Mesendoderm (in vitro differentiated cells): Measurements from ENCODE around the gene TNPO3.

Experiments
- DNase-seq: peaks from one replicate; pipeline ENCODE4 v3.0.0; 2013
- H2AK5ac ChIP-seq: 2 replicates; pipeline ENCODE4 v1.6.1; 2013; ENCODE audit warnings: low read length, inconsistent platforms
- H2BK120ac ChIP-seq: 2 replicates; pipeline ENCODE4 v1.6.1; 2013; ENCODE audit warnings: low read depth, mild to moderate bottlenecking, low read length, moderate library complexity, mixed read lengths
- H2BK15ac ChIP-seq: replicated peaks from 2 replicates; pipeline ENCODE4 v1.6.1; 2013; ENCODE audit warnings: low read depth, mild to moderate bottlenecking, moderate library complexity
- H2BK5ac ChIP-seq: 2 replicates; pipeline ENCODE4 v1.6.1; 2013; ENCODE audit warnings: low read length, inconsistent platforms
- H3K18ac ChIP-seq: 2 replicates; pipeline ENCODE4 v1.6.1; 2013; ENCODE audit warnings: mild to moderate bottlenecking, low read length, mixed read lengths
- H3K23ac ChIP-seq: one replicate; pipeline ENCODE4 v1.6.1; 2013; ENCODE audit warnings: low read length
- H3K27ac ChIP-seq: 2 replicates; pipeline ENCODE4 v1.5.1; 2013; ENCODE audit warnings: low read depth, mild to moderate bottlenecking, inconsistent platforms, low read length, moderate library complexity
- H3K27me3 ChIP-seq: 2 replicates; pipeline ENCODE4 v1.6.1; 2013; ENCODE audit warnings: low read length, control low read depth, mild to moderate bottlenecking, inconsistent platforms; ENCODE audit not compliant: insufficient read depth, poor library complexity
- H3K36me3 ChIP-seq: 2 replicates; pipeline ENCODE4 v1.6.1; 2013; ENCODE audit warnings: low read length, inconsistent platforms; ENCODE audit not compliant: control insufficient read depth, insufficient read depth
- H3K4ac ChIP-seq: one replicate; pipeline ENCODE4 v1.6.1; 2013; ENCODE audit warnings: low read depth, mild to moderate bottlenecking, low read length, moderate library complexity
- H3K4me1 ChIP-seq: 2 replicates; pipeline ENCODE4 v1.6.1; 2013; ENCODE audit warnings: low read depth, low read length, inconsistent platforms; ENCODE audit not compliant: control insufficient read depth
- H3K4me2 ChIP-seq: 2 replicates; pipeline ENCODE4 v1.6.1; 2013; ENCODE audit warnings: low read length
- H3K4me3 ChIP-seq: 2 replicates; pipeline ENCODE4 v1.5.1; 2013; ENCODE audit warnings: mild to moderate bottlenecking, low read length
- H3K56ac ChIP-seq: one replicate; pipeline ENCODE4 v1.6.1; 2013; ENCODE audit warnings: low read length
- H3K79me1 ChIP-seq: 2 replicates; pipeline ENCODE4 v1.6.1; 2013; ENCODE audit warnings: low read length, inconsistent platforms
- H3K79me2 ChIP-seq: 2 replicates; pipeline ENCODE4 v1.6.1; 2013; ENCODE audit warnings: mild to moderate bottlenecking, low read length; ENCODE audit not compliant: control insufficient read depth, insufficient read depth
- H3K9ac ChIP-seq: 2 replicates; pipeline ENCODE4 v1.6.1; 2013; ENCODE audit warnings: low read length, inconsistent platforms
- H4K5ac ChIP-seq: one replicate; pipeline ENCODE4 v1.6.1; 2013; ENCODE audit warnings: low read length
- H4K8ac ChIP-seq: one replicate; pipeline ENCODE4 v1.6.1; 2013; ENCODE audit warnings: low read depth, mild to moderate bottlenecking, control low read depth, low read length, moderate library complexity
- WGBS: extraction: QIAGEN DNeasy Blood & Tissue Kit; methylation state at CpG from one replicate; pipeline ENCODE4 v1.1.7; 2013; ENCODE audit warnings: low lambda C conversion rate, missing lambda C conversion rate; ENCODE audit not compliant: insufficient coverage; ENCODE audit errors: extremely low coverage; 5-methylcytosine and 5-hydroxymethylcytosine counted together

TNPO3 gene

DNA sequence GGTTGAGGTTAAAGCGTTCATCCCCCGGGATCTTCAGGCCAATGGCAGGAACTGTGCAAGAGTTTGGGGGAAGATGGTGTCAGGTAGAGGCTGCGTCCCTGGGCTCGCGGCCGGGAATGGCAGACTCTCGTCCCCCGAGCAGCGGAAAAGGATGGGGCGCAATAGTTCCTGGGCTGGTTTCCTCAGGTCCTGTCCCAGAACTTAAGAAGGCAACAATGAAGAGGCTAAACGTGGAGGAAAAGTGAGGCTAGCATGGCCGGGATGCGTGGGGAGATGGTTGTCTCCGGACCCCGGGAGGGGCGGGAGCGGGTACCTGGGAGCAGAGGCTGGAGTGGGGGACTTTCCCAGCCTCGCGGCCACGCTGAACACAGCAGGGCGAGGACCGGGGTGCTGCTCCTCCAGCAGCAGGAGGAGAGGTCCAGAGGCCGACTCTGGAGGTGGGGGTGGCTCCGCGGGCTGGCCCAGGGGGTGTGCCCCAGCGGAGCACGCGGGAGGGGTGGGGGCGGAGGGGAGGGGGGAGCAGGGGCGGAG is 116.3 kb downstream of the TNPO3 start:
- Histone ChIP-seq H4K5ac (no peak overlapping the region), H3K4ac (no peak overlapping the region), H2BK5ac (no peak overlapping the region), H2BK15ac (no peak overlapping the region), H3K4me1 (no peaks in the 10 kb centered on the region), H3K36me3 (no peaks in the 10 kb centered on the region), H4K8ac (no peak overlapping the region), H3K79me2 (no peaks in the 10 kb centered on the region), H3K18ac (no peak overlapping the region), H2BK120ac (no peak overlapping the region), H3K27me3 (peaks cover 19% of the 10 kb centered on the region), H3K79me1 (no peaks in the 10 kb centered on the region), H3K4me3 (peak overlapping the region; percentile 25), H3K4me2 (peak overlapping the region; percentile 71), H3K23ac (peak overlapping the region; percentile 80), H3K56ac (peak overlapping the region; percentile 15), H3K27ac (no peak overlapping the region), H2AK5ac (no peak overlapping the region), H3K9ac (peak overlapping the region; percentile 45)
- DNase-seq: no peak
- no CpG with 5 or more reads among the region's 30 CpGs for WGBS

DNA sequence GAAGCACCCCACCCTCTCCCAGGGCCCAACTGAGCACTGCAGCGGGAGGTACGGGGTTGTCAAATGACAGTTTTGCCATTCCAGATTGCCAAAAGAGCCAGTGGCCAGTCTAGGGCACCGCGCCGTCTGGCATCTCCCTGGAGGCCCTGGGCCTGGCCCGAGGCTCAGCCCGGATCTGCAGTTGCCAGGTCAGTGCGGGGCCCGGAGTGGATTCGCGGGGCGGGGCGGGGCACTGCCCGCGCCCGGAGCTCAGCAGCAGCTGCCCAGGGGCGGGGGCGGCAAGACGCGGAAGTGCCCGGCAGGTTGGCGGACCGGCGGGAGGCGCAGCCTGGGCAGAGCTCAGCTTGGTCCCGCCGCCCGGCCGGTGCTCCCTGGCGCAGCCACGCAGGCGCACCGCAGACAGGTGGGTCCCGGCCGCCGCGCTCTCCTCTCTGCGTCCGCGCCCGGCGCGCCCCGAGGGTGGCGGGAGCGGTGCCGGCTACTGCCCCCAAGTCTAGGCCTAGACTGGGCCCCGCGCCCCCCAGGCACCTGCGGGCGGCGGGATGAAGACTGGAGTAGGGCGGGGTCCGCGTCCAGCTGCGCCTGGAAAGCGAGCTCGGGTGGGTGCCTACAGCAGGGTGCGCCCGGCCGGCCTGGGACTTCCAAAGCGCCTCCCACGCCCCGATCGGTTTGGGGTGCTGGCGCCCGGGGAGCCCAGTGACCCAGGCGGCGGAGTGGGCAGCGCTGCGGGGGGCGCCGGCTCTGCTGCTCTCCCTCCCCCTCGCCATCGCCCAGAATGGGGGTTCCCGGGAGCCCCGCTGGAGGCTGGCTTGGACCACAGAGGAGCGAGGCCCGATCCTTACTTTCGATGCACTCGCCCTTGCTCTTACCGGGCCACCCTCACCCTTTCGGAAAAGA is 117.0 kb downstream of the TNPO3 start, which contains the start of gene IRF5:
IRF5 (plus strand) TSS at position 281 of the 897 bp plus-strand sequence. CDS start 4,155 bp downstream, outside the sequence.
- no peaks in the 10 kb centered on the region for H3K79me2 ChIP-seq
- no peaks in the 10 kb centered on the region for H3K79me1 ChIP-seq
- peak within 1 kb of the TSS; percentile 15 for H3K56ac ChIP-seq
- peak within 1 kb of the TSS; percentile 25 for H3K4me3 ChIP-seq
- no peaks in the 10 kb centered on the region for H3K36me3 ChIP-seq
- no peak within 1 kb of the TSS for H2BK5ac ChIP-seq
- no CpG with 5 or more reads among the region's 83 CpGs for WGBS
- no peak within 1 kb of the TSS for H2AK5ac ChIP-seq
- H3K9ac ChIP-seq: peak within 1 kb of the TSS; percentile 45
- no peak within 1 kb of the TSS for H2BK120ac ChIP-seq
- no peak for DNase-seq
- no peak within 1 kb of the TSS for H3K4ac ChIP-seq
- no peak within 1 kb of the TSS for H2BK15ac ChIP-seq
- H3K23ac ChIP-seq: peak within 1 kb of the TSS; percentile 80
- no peak within 1 kb of the TSS for H4K8ac ChIP-seq
- no peaks in the 10 kb centered on the region for H3K4me1 ChIP-seq
- H3K27ac ChIP-seq: no peak within 1 kb of the TSS
- H3K27me3 ChIP-seq: peaks cover 19% of the 10 kb centered on the region
- peak within 1 kb of the TSS; percentile 71 for H3K4me2 ChIP-seq
- H3K18ac ChIP-seq: no peak within 1 kb of the TSS
- H4K5ac ChIP-seq: no peak within 1 kb of the TSS

DNA sequence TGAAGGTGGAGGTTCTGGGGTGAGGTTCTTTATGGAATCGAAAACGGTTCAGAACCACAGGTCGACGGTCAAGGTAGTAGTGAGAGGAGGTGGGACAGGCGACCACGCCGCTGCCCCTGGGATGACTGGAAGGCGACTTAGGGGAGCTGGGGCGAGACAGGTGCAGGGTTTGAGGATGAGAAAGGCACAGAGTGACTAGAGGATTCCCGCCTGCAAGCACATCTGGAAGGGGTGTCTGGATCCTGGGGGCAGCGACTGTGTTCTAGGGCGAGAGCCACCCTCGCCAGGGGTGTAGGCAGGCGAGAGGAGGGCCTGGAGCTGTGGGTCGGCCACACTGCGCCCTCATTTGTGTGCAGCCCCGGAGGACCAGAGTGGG is 117.7 kb downstream of the TNPO3 start:
- H4K8ac ChIP-seq: no peak overlapping the region

DNA sequence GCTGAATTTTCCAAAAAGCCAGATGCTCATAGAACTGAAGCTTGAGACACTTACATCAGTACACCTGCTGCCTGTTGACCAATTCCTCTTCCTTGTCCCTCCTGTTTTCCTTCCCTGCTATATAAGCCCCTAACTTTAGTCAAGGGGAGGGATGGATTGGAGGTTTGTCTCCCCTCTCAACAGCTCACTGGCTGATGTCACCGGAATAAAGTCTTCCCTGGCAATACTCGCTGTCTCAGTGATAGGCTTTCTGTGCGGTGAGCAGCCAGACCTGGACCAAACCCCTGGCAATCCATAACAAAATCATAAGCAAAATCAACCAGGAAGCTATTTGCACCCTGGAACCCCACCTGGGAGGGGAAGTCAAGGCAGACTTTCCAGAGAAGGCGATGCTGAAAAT is 118.1 kb downstream of the TNPO3 start:
- H2BK15ac ChIP-seq: no peak overlapping the region
- H3K79me1 ChIP-seq: no peaks in the 10 kb centered on the region
- H4K8ac ChIP-seq: no peak overlapping the region
- no CpG with 5 or more reads among the region's 4 CpGs for WGBS
- H2AK5ac ChIP-seq: no peak overlapping the region
- H3K56ac ChIP-seq: no peak overlapping the region
- no peak overlapping the region for H3K4me2 ChIP-seq
- no peaks in the 10 kb centered on the region for H3K4me1 ChIP-seq
- H3K27me3 ChIP-seq: peaks cover 19% of the 10 kb centered on the region
- no peak overlapping the region for H3K23ac ChIP-seq
- H3K4me3 ChIP-seq: no peak overlapping the region
- H2BK5ac ChIP-seq: no peak overlapping the region
- H3K36me3 ChIP-seq: no peaks in the 10 kb centered on the region
- H3K18ac ChIP-seq: no peak overlapping the region
- no peaks in the 10 kb centered on the region for H3K79me2 ChIP-seq
- H3K27ac ChIP-seq: no peak overlapping the region
- no peak overlapping the region for H2BK120ac ChIP-seq
- no peak overlapping the region for H3K9ac ChIP-seq
- DNase-seq: no peak
- no peak overlapping the region for H3K4ac ChIP-seq
- no peak overlapping the region for H4K5ac ChIP-seq

More for the DNA sequence above, 117.7 kb downstream of the TNPO3 start:
- no peak overlapping the region for H3K56ac ChIP-seq
- H3K4me1 ChIP-seq: no peaks in the 10 kb centered on the region
- no peak overlapping the region for H2BK120ac ChIP-seq
- H3K27me3 ChIP-seq: peaks cover 19% of the 10 kb centered on the region
- no peak overlapping the region for H2BK5ac ChIP-seq
- H3K4me2 ChIP-seq: no peak overlapping the region
- H2BK15ac ChIP-seq: no peak overlapping the region
- no peak for DNase-seq
- no peak overlapping the region for H3K9ac ChIP-seq
- no peaks in the 10 kb centered on the region for H3K79me1 ChIP-seq
- H3K4ac ChIP-seq: no peak overlapping the region
- WGBS: no CpG with 5 or more reads among the region's 17 CpGs
- H3K27ac ChIP-seq: no peak overlapping the region
- no peak overlapping the region for H2AK5ac ChIP-seq
- no peak overlapping the region for H3K18ac ChIP-seq
- H3K79me2 ChIP-seq: no peaks in the 10 kb centered on the region
- H4K5ac ChIP-seq: no peak overlapping the region
- no peak overlapping the region for H3K23ac ChIP-seq
- H3K36me3 ChIP-seq: no peaks in the 10 kb centered on the region
- H3K4me3 ChIP-seq: no peak overlapping the region

DNA sequence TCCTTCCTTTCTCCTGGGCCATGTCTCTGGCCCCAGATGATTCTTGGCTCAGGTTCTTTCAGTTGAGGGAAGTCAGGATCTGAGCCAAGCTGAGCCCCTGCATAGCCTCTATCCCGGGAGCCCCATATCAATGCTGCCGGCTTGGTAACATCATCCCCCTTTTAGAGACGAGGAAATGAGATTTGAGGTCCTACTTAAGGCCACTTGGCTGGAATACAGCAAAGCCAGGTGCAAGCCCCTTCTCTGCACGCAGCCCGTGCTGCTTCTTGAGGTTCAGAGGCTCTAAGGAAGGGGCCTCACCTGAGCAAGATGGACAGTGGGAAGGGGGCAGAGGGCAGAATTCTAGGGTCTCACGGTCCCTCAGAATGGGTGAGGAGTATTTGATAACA is 119.6 kb downstream of the TNPO3 start:
- no peak overlapping the region for H2AK5ac ChIP-seq
- H3K79me2 ChIP-seq: no peaks in the 10 kb centered on the region
- H4K8ac ChIP-seq: no peak overlapping the region
- H3K79me1 ChIP-seq: no peaks in the 10 kb centered on the region
- H3K4ac ChIP-seq: no peak overlapping the region
- no peaks in the 10 kb centered on the region for H3K36me3 ChIP-seq
- H3K4me2 ChIP-seq: no peak overlapping the region
- H4K5ac ChIP-seq: no peak overlapping the region
- no peak overlapping the region for H3K23ac ChIP-seq
- no peak overlapping the region for H3K4me3 ChIP-seq
- no CpG with 5 or more reads among the region's 6 CpGs for WGBS
- H2BK5ac ChIP-seq: no peak overlapping the region
- H3K18ac ChIP-seq: no peak overlapping the region
- H3K4me1 ChIP-seq: no peaks in the 10 kb centered on the region
- H2BK15ac ChIP-seq: no peak overlapping the region
- no peak overlapping the region for H3K9ac ChIP-seq
- H2BK120ac ChIP-seq: no peak overlapping the region
- peaks cover 19% of the 10 kb centered on the region for H3K27me3 ChIP-seq
- DNase-seq: no peak
- no peak overlapping the region for H3K56ac ChIP-seq
- H3K27ac ChIP-seq: no peak overlapping the region
